HEK293 (cell line): ENCODE results near the gene MGAM2.
"Not testable (repeated sequence)": the region's sequence is repeated elsewhere in the genome, so short reads cannot be mapped to it uniquely, and the experiment has no call there.

Source experiments
- CTCF ChIA-PET: fragments of 350-600 bp; formaldehyde crosslinking; extraction: SDS; loops from one replicate; lab custom pipeline; 2021; ENCODE audit warnings: antibody characterized with exemption; lab: Yijun Ruan, JAX
- POLR2A ChIA-PET: fragments of 300-600 bp; formaldehyde crosslinking; extraction: SDS; loops from one replicate; lab custom pipeline; 2020; ENCODE audit warnings: antibody characterized with exemption, inconsistent platforms; lab: Yijun Ruan, JAX
- H3K27ac ChIP-seq: fragments of 200-500 bp; sonication (Bioruptor generic); 2 replicates; pipeline ENCODE4 v1.5.1; 2014; ENCODE audit warnings: low read depth, low read length, control low read depth, inconsistent platforms; ENCODE audit errors: extremely low read depth
- H3K36me3 ChIP-seq, 2 experiments: fragments of 200-500 bp in 1 of 2; sonication (Bioruptor generic) in 1 of 2; 1 replicate in 1 of 2; 2 replicates in 1 of 2; pipeline ENCODE4 v1.5.1; 2014 to 2017; ENCODE audit warnings: inconsistent platforms in 2 of 2, low read length in 2 of 2; ENCODE audit not compliant: control insufficient read depth in 2 of 2, insufficient read depth in 1 of 2
- H3K4me1 ChIP-seq: fragments of 200-500 bp; sonication (Bioruptor generic); 2 replicates; pipeline ENCODE4 v1.5.1; 2014; ENCODE audit warnings: mild to moderate bottlenecking, low read length, inconsistent platforms; ENCODE audit not compliant: control insufficient read depth, insufficient read depth
- H3K4me3 ChIP-seq: 2 replicates; pipeline ENCODE4 v1.5.1; 2011; ENCODE audit warnings: low read depth, mild to moderate bottlenecking, control low read depth, low read length, moderate library complexity
- H3K9me3 ChIP-seq: fragments of 200-500 bp; sonication (Bioruptor generic); 2 replicates; pipeline ENCODE4 v1.5.1; 2014; ENCODE audit warnings: low read depth, low read length, inconsistent platforms; ENCODE audit not compliant: control insufficient read depth, insufficient read depth
- GLI4 ChIP-seq: fragments of 450-650 bp; formaldehyde crosslinking; IDR thresholded peaks from 2 replicates; pipeline ENCODE4 v1.5.1; 2016; ENCODE audit warnings: missing biosample characterization, missing genetic modification characterization
- HOXA7 ChIP-seq: sonication (generic); formaldehyde crosslinking; IDR thresholded peaks from 2 replicates; pipeline ENCODE4 v1.8.1; 2022; ENCODE audit warnings: missing genetic modification reagents, borderline replicate concordance
- RBAK ChIP-seq: fragments of 450-650 bp; formaldehyde crosslinking; IDR thresholded peaks from 2 replicates; pipeline ENCODE4 v1.5.1; 2016; ENCODE audit warnings: missing biosample characterization, missing genetic modification characterization
- YY2 ChIP-seq: fragments of 450-650 bp; formaldehyde crosslinking; IDR thresholded peaks from 2 replicates; pipeline ENCODE4 v1.5.1; 2016; ENCODE audit warnings: missing biosample characterization, missing genetic modification characterization
- ZBTB20 ChIP-seq: fragments of 450-650 bp; formaldehyde crosslinking; IDR thresholded peaks from 2 replicates; pipeline ENCODE4 v1.5.1; 2016; ENCODE audit warnings: missing biosample characterization, missing genetic modification characterization
- ZNF184 ChIP-seq: fragments of 450-650 bp; IDR thresholded peaks from 2 replicates; pipeline ENCODE4 v1.5.1; 2018; ENCODE audit warnings: missing biosample characterization, mild to moderate bottlenecking, missing genetic modification characterization
- ZNF302 ChIP-seq: fragments of 450-650 bp; formaldehyde crosslinking; IDR thresholded peaks from 2 replicates; pipeline ENCODE4 v1.5.1; 2016; ENCODE audit warnings: missing biosample characterization, missing genetic modification characterization, low read depth
- ZNF501 ChIP-seq: fragments of 450-650 bp; formaldehyde crosslinking; IDR thresholded peaks from 2 replicates; pipeline ENCODE4 v1.5.1; 2016; ENCODE audit warnings: missing biosample characterization, missing genetic modification characterization
- ZNF510 ChIP-seq: fragments of 450-650 bp; formaldehyde crosslinking; IDR thresholded peaks from 2 replicates; pipeline ENCODE4 v1.5.1; 2018; ENCODE audit warnings: mild to moderate bottlenecking, missing genetic modification characterization, missing biosample characterization; ENCODE audit not compliant: insufficient replicate concordance
- ZNF558 ChIP-seq: fragments of 450-650 bp; formaldehyde crosslinking; IDR thresholded peaks from 2 replicates; pipeline ENCODE4 v1.5.1; 2016; ENCODE audit warnings: missing biosample characterization, missing genetic modification characterization
- ZNF560 ChIP-seq: fragments of 450-650 bp; formaldehyde crosslinking; IDR thresholded peaks from 2 replicates; pipeline ENCODE4 v1.5.1; 2017; ENCODE audit warnings: missing biosample characterization, missing genetic modification characterization, borderline replicate concordance
- ZNF585B ChIP-seq: fragments of 450-650 bp; formaldehyde crosslinking; IDR thresholded peaks from 2 replicates; pipeline ENCODE4 v1.5.1; 2016; ENCODE audit warnings: missing biosample characterization, missing genetic modification characterization
- ZNF626 ChIP-seq: fragments of 450-650 bp; sonication (Bioruptor Pico); formaldehyde crosslinking; IDR thresholded peaks from 2 replicates; pipeline ENCODE4 v1.5.1; 2018; ENCODE audit warnings: missing biosample characterization, missing genetic modification characterization, inconsistent platforms
- ZNF629 ChIP-seq: fragments of 450-650 bp; formaldehyde crosslinking; IDR thresholded peaks from 2 replicates; pipeline ENCODE4 v1.5.1; 2017; ENCODE audit warnings: missing biosample characterization, missing genetic modification characterization
- ZNF660 ChIP-seq: fragments of 450-650 bp; IDR thresholded peaks from 2 replicates; pipeline ENCODE4 v1.5.1; 2018; ENCODE audit warnings: missing biosample characterization, mild to moderate bottlenecking, missing genetic modification characterization
- ZSCAN30 ChIP-seq: fragments of 450-650 bp; IDR thresholded peaks from 2 replicates; pipeline ENCODE4 v1.5.1; 2018; ENCODE audit warnings: missing biosample characterization, mild to moderate bottlenecking, missing genetic modification characterization, moderate library complexity
- TF ChIP-seq, protein P1 (sequence below): fragments of 450-650 bp; formaldehyde crosslinking; IDR thresholded peaks from 2 replicates; pipeline ENCODE4 v1.5.1; 2016; ENCODE audit warnings: missing biosample characterization, missing genetic modification characterization
- TF ChIP-seq, protein P2 (sequence below): fragments of 450-650 bp; IDR thresholded peaks from 2 replicates; pipeline ENCODE4 v1.5.1; 2018; ENCODE audit warnings: missing biosample characterization, mild to moderate bottlenecking, missing genetic modification characterization
- TF ChIP-seq, protein P3 (sequence below): IDR thresholded peaks from 2 replicates; pipeline ENCODE4 v1.6.1; 2011; ENCODE audit warnings: mild to moderate bottlenecking, low read depth, low read length, borderline replicate concordance
- TF ChIP-seq, protein P4 (sequence below): fragments of 450-650 bp; formaldehyde crosslinking; IDR thresholded peaks from 2 replicates; pipeline ENCODE4 v1.5.1; 2016; ENCODE audit warnings: missing biosample characterization, missing genetic modification characterization

Gene MGAM2

DNA sequence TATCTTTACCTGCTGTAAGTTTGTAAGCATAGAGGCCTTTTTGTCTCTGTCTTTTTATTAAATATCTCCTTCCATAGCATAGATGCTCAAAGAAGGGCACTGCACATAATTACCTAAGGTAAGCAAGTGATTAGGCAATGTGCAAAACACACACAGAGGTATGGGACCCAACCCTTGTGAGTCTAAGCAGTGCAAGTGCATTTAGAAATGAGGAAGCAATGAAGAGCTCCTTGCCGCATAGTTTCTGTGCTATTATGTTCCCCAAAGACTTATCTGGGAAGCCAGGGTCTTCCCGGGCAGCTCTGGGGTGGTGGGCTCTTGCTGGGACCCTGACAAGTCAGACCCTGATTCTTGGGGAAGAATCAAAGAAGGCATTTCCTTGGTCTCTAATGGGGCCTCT, 13.5 kb upstream of the MGAM2 start (continued):
- TF ChIP-seq, protein P1, sequence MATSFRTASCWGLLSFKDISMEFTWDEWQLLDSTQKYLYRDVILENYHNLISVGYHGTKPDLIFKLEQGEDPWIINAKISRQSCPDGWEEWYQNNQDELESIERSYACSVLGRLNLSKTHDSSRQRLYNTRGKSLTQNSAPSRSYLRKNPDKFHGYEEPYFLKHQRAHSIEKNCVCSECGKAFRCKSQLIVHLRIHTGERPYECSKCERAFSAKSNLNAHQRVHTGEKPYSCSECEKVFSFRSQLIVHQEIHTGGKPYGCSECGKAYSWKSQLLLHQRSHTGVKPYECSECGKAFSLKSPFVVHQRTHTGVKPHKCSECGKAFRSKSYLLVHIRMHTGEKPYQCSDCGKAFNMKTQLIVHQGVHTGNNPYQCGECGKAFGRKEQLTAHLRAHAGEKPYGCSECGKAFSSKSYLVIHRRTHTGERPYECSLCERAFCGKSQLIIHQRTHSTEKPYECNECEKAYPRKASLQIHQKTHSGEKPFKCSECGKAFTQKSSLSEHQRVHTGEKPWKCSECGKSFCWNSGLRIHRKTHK (tag by site-specific recombination) = no peak
- TF ChIP-seq ZNF629 (no peak), YY2 (no peak)

DNA sequence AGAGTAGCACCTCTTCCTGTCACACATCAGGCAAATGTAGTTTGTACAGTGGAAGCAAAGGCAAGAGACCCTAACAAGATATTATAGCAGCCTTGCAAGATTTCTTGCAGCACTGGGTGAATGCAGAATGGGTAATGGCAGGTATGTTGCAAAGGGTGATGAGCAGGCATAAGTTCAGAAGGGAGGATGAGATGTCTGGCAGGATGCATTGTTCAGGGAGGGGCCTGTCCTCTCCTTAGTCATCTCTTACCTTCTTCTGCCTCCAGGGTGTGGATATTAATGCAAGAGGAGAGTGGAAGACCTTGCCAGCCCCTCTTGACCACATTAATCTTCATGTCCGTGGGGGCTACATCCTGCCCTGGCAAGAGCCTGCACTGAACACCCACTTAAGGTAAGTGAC, 12.2 kb upstream of the MGAM2 start:
- H3K36me3 ChIP-seq, H3K4me1 ChIP-seq, H3K9me3 ChIP-seq, POLR2A ChIA-PET, H3K27ac ChIP-seq, H3K4me3 ChIP-seq: not testable (repeated sequence)
- CTCF ChIA-PET = interaction anchor here (1.5 to 1.9 kb wide), 2 partner anchors 10 to 124 kb away, joined by 3 to 4 read pairs; no protein-coding TSS in a partner anchor

DNA sequence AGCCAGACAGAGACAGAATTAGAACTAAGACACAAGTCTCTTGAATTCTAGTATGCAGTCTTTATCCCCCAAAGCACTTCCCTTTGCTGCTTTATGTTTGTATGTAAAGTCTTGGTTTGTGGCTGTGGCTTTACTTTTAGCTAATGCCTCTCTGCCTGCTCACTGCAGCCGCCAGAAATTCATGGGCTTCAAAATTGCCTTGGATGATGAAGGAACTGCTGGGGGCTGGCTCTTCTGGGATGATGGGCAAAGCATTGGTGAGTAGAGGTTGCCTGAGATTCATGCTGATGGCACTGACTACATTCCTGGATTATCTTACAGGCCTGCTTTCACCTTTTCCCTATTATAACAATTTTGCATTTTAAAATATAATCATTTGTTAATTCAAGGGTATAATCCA, 10.9 kb upstream of the MGAM2 start:
- no peak overlapping the region for H3K4me3 ChIP-seq
- H3K4me1 ChIP-seq = no peaks in the 10 kb centered on the region
- no peaks in the 10 kb centered on the region for H3K36me3 ChIP-seq
- CTCF ChIA-PET = interaction anchor here (1.5 to 1.9 kb wide), 2 partner anchors 11 to 125 kb away, joined by 3 to 4 read pairs; no protein-coding TSS in a partner anchor
- no peaks in the 10 kb centered on the region for H3K9me3 ChIP-seq
- no peak for TF ChIP-seq GLI4 (tag by site-specific recombination)
- no peak for TF ChIP-seq ZNF558
- TF ChIP-seq ZBTB20 (tag by site-specific recombination) = no peak
- no peak for TF ChIP-seq ZNF184 (tag by site-specific recombination)
- TF ChIP-seq ZNF510 = no peak
- no peak for TF ChIP-seq ZNF626 (tag by site-specific recombination)
- no peak for TF ChIP-seq ZNF660 (tag by site-specific recombination)
- no peak for TF ChIP-seq RBAK (tag by site-specific recombination)
- TF ChIP-seq ZNF585B (tag by site-specific recombination) = no peak
- TF ChIP-seq, protein P2, sequence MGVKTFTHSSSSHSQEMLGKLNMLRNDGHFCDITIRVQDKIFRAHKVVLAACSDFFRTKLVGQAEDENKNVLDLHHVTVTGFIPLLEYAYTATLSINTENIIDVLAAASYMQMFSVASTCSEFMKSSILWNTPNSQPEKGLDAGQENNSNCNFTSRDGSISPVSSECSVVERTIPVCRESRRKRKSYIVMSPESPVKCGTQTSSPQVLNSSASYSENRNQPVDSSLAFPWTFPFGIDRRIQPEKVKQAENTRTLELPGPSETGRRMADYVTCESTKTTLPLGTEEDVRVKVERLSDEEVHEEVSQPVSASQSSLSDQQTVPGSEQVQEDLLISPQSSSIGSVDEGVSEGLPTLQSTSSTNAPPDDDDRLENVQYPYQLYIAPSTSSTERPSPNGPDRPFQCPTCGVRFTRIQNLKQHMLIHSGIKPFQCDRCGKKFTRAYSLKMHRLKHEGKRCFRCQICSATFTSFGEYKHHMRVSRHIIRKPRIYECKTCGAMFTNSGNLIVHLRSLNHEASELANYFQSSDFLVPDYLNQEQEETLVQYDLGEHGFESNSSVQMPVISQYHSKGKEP (tag by site-specific recombination) = no peak
- TF ChIP-seq, all 188 proteins: peak for 0
- H3K27ac ChIP-seq = no peak overlapping the region
- POLR2A ChIA-PET = no interaction called here

DNA sequence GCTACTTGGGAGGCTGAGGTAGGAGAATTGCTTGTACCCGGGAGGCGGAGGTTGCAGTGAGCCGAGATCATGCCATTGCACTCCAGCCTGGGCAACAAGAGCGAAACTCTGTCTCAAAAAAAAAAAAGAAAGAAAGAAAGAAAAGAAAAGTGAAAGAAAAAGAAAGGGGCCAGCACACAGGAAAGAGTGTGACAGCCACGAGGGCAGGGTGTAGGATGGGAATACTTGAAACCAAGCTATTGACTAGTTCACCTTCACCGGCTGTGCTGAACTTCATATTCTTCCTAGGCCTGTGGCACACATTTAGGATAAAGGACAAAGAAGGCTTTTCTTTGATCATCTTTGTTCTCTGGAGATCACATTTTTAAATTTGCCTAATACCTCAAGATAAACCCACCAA, 9.7 kb upstream of the MGAM2 start:
- H3K4me3 ChIP-seq, H3K4me1 ChIP-seq, H3K9me3 ChIP-seq, H3K36me3 ChIP-seq, POLR2A ChIA-PET, CTCF ChIA-PET, H3K27ac ChIP-seq: not testable (repeated sequence)

DNA sequence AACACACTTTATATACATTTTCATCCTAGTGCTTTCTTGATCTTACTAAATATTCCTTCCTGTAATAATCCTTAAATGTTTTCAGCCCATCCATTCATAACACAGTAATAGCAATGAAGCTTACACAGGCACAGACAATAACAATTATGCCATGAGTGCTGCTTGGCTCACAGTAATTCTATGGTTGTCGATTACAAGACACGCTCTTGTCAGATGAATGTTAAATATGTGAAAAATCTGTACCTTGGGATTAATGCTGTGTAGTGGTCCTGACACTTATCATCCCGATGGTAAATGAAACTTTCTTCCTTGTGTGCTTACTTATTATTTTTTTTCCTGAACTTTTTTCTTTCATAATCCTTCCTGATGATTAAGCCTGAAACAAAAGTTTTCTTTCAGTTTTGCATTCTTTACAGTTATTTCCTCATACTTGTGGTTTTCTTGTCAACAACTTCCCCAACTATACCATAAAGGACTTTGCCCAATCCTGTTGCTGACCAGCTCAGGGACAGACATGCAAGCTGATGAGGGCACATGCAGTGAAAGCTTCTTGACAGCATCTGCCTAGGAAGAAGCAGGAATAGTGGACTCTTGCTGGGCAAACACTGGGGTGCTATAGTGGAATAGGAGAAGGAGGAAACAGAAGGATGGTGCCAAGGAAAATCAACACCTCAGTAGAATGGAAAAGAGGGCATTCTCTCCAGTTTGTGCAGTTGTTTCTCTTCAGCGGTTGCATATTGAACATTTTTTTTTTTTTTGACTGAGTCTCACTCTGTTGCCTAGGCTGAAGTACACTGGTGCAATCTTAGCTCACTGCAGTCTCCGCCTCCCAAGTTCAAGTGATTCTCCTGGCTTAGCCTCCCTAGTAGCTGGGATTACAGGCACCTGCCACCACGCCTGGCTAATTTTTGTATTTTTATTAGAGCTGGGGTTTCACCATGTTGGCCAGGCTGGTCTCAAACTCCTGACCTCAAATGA, 6.7 kb upstream of the MGAM2 start:
- no peaks in the 10 kb centered on the region for H3K4me1 ChIP-seq
- CTCF ChIA-PET = no interaction called here
- no peaks in the 10 kb centered on the region for H3K36me3 ChIP-seq
- no peak overlapping the region for H3K4me3 ChIP-seq
- no peak overlapping the region for H3K27ac ChIP-seq
- POLR2A ChIA-PET = no interaction called here
- no peaks in the 10 kb centered on the region for H3K9me3 ChIP-seq
- no peak for TF ChIP-seq ZNF501
- TF ChIP-seq ZNF302 (tag by site-specific recombination) = no peak
- TF ChIP-seq HOXA7 = no peak
- TF ChIP-seq, protein P3, sequence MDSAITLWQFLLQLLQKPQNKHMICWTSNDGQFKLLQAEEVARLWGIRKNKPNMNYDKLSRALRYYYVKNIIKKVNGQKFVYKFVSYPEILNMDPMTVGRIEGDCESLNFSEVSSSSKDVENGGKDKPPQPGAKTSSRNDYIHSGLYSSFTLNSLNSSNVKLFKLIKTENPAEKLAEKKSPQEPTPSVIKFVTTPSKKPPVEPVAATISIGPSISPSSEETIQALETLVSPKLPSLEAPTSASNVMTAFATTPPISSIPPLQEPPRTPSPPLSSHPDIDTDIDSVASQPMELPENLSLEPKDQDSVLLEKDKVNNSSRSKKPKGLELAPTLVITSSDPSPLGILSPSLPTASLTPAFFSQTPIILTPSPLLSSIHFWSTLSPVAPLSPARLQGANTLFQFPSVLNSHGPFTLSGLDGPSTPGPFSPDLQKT = no peak
- TF ChIP-seq ZSCAN30 (tag by site-specific recombination) = no peak
- no peak for TF ChIP-seq ZNF560
- TF ChIP-seq, protein P4, sequence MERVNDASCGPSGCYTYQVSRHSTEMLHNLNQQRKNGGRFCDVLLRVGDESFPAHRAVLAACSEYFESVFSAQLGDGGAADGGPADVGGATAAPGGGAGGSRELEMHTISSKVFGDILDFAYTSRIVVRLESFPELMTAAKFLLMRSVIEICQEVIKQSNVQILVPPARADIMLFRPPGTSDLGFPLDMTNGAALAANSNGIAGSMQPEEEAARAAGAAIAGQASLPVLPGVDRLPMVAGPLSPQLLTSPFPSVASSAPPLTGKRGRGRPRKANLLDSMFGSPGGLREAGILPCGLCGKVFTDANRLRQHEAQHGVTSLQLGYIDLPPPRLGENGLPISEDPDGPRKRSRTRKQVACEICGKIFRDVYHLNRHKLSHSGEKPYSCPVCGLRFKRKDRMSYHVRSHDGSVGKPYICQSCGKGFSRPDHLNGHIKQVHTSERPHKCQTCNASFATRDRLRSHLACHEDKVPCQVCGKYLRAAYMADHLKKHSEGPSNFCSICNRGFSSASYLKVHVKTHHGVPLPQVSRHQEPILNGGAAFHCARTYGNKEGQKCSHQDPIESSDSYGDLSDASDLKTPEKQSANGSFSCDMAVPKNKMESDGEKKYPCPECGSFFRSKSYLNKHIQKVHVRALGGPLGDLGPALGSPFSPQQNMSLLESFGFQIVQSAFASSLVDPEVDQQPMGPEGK (tag by site-specific recombination) = no peak
